GM12878 (cell line): ENCODE results near the gene DUSP18. TPM values are rescaled to one million over a fixed set of nuclear protein-coding genes. Genes with fewer than 3 reads are reported as not detected.
A peak's percentile ranks its signal among the peaks of the same experiment; 100 is the strongest.

ENCODE experiments used
- CBFB ChIP-seq: IDR thresholded peaks from 2 replicates; pipeline ENCODE4 v1.6.1; 2016; ENCODE audit warnings: antibody characterized with exemption, low read depth
- CREM ChIP-seq: IDR thresholded peaks from 2 replicates; pipeline ENCODE4 v1.6.1; 2014; ENCODE audit warnings: antibody characterized with exemption, low read depth
- IKZF2 ChIP-seq, 2 experiments: fragments of 450-650 bp; IDR thresholded peaks; 2 replicates each; pipeline ENCODE4 v1.6.1; 2017; ENCODE audit warnings: mild to moderate bottlenecking in 2 of 2, moderate library complexity in 2 of 2
- JUNB ChIP-seq: IDR thresholded peaks from 2 replicates; pipeline ENCODE4 v1.6.1; 2016; ENCODE audit warnings: antibody characterized with exemption, mild to moderate bottlenecking
- KDM1A ChIP-seq: fragments of 200-600 bp; sonication (generic); IDR thresholded peaks from 2 replicates; pipeline ENCODE4 v1.6.1; 2016; ENCODE audit warnings: borderline replicate concordance
- NFIC ChIP-seq: IDR thresholded peaks from 2 replicates; pipeline ENCODE4 v1.6.1; 2012; ENCODE audit warnings: low read depth, mild to moderate bottlenecking, inconsistent platforms, low read length, moderate library complexity
- NR2F1 ChIP-seq: fragments of 450-650 bp; conservative IDR thresholded peaks from 2 replicates; pipeline ENCODE4 v1.6.1; 2017; ENCODE audit warnings: mild to moderate bottlenecking
- PAX8 ChIP-seq: fragments of 450-650 bp; IDR thresholded peaks from 2 replicates; pipeline ENCODE4 v1.6.1; 2017; ENCODE audit warnings: mild to moderate bottlenecking, moderate library complexity
- RELA ChIP-seq: fragments of 450-650 bp; IDR thresholded peaks from 2 replicates; pipeline ENCODE4 v1.8.0; 2014; ENCODE audit warnings: borderline replicate concordance; ENCODE audit not compliant: partially characterized antibody
- RFX5 ChIP-seq: IDR thresholded peaks from 2 replicates; pipeline ENCODE4 v1.6.1; 2011; ENCODE audit warnings: low read depth, low read length, improper control_type of control experiment
- SIX5 ChIP-seq: IDR thresholded peaks from 2 replicates; pipeline ENCODE4 v1.6.1; 2011; ENCODE audit warnings: mild to moderate bottlenecking, low read depth, low read length, moderate library complexity; ENCODE audit not compliant: severe bottlenecking
- ZNF622 ChIP-seq: fragments of 450-650 bp; IDR thresholded peaks from 2 replicates; pipeline ENCODE4 v1.6.1; 2017; ENCODE audit warnings: mild to moderate bottlenecking, inconsistent platforms
- polyA plus RNA-seq, 11 experiments: library from polyadenylated mRNA; depleted of rRNA in 4 of 11; unstranded in 6 of 11; stranded (reverse) in 5 of 11; fragments of >200 nt; fragmentation: Nextera tagmentation in 4 of 11; fragmentation: Illumina TruSeq in 1 of 11; extraction: Ambion mirVana in 4 of 11; extraction: Trizol in 1 of 11; gene quantifications; 1 replicate in 1 of 11; 2 replicates in 10 of 11; pipeline versions ENCODE4 v1.2.1 to v1.2.3, GENCODE V29; 2011 to 2016; ENCODE audit warnings: inconsistent platforms in 2 of 11, missing spikeins in 2 of 11, low read depth in 1 of 11
- total RNA-seq, 4 experiments: library from RNA; depleted of rRNA in 3 of 4; stranded (reverse); fragments of >200 nt in 3 of 4; fragmentation: Illumina TruSeq in 1 of 4; extraction: Trizol in 1 of 4; gene quantifications; 2 replicates each; pipeline versions ENCODE4 v1.2.1 to v1.2.3, GENCODE V29; 2013 to 2021
- TF ChIP-seq, protein P1 (sequence below): fragments of 450-650 bp; conservative IDR thresholded peaks from 2 replicates; pipeline ENCODE4 v1.6.1; 2017; ENCODE audit warnings: mild to moderate bottlenecking, moderate library complexity
- TF ChIP-seq, protein P2 (sequence below): fragments of 450-650 bp; IDR thresholded peaks from 2 replicates; pipeline ENCODE4 v1.6.1; 2017; ENCODE audit warnings: borderline replicate concordance
- TF ChIP-seq, protein P3 (sequence below): IDR thresholded peaks from 2 replicates; pipeline ENCODE4 v1.6.1; 2012; ENCODE audit warnings: mild to moderate bottlenecking, low read depth, low read length
- TF ChIP-seq, protein P4 (sequence below): fragments of 450-650 bp; IDR thresholded peaks from 2 replicates; pipeline ENCODE4 v1.6.1; 2016; ENCODE audit warnings: mild to moderate bottlenecking, moderate library complexity, borderline replicate concordance
- TF ChIP-seq, protein P5 (sequence below): fragments of 450-650 bp; IDR thresholded peaks from 2 replicates; pipeline ENCODE4 v1.6.1; 2018; ENCODE audit warnings: mild to moderate bottlenecking, low read depth, moderate library complexity; ENCODE audit not compliant: partially characterized antibody

The DUSP18 gene
- total and polyA plus RNA-seq, 10 of the 15 experiments (the other 5 are each of a cell fraction or from before 2014, with no cell fraction given) = 1.9 to 11.9 (median 7.7) TPM

DNA sequence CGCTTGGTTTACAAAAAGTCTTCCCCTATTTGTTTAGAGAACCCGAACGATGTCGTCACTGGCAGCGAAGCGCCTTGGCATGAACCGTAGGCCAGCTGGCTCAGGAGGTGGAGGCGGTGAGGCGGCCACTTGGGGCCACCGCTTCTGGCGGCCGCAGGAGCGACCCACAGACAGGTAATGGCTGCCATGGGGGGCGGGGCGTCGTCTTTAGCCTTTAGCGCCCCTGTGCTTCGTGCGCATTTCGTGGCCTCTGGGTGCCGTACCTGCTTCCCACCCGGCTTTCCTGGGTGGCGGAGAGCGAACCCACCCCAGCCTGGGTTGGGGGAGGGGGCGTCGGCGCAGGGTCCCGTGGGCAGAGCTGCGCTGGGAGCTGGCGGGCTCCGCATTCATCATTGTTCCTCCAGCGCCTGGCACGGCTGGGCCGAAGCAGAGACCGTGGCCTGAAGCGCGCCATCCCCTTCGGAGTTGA is 26.5 kb upstream of the DUSP18 start (continued):
- TF ChIP-seq, protein P1, sequence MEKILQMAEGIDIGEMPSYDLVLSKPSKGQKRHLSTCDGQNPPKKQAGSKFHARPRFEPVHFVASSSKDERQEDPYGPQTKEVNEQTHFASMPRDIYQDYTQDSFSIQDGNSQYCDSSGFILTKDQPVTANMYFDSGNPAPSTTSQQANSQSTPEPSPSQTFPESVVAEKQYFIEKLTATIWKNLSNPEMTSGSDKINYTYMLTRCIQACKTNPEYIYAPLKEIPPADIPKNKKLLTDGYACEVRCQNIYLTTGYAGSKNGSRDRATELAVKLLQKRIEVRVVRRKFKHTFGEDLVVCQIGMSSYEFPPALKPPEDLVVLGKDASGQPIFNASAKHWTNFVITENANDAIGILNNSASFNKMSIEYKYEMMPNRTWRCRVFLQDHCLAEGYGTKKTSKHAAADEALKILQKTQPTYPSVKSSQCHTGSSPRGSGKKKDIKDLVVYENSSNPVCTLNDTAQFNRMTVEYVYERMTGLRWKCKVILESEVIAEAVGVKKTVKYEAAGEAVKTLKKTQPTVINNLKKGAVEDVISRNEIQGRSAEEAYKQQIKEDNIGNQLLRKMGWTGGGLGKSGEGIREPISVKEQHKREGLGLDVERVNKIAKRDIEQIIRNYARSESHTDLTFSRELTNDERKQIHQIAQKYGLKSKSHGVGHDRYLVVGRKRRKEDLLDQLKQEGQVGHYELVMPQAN = no peak
- no peak for TF ChIP-seq NFIC
- TF ChIP-seq, protein P2, sequence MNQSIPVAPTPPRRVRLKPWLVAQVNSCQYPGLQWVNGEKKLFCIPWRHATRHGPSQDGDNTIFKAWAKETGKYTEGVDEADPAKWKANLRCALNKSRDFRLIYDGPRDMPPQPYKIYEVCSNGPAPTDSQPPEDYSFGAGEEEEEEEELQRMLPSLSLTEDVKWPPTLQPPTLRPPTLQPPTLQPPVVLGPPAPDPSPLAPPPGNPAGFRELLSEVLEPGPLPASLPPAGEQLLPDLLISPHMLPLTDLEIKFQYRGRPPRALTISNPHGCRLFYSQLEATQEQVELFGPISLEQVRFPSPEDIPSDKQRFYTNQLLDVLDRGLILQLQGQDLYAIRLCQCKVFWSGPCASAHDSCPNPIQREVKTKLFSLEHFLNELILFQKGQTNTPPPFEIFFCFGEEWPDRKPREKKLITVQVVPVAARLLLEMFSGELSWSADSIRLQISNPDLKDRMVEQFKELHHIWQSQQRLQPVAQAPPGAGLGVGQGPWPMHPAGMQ = no peak
- TF ChIP-seq ZNF622 = no peak
- TF ChIP-seq SIX5 = no peak
- no peak for TF ChIP-seq RELA
- TF ChIP-seq NR2F1 = 0 out of 2 replicates have a peak, but pooled peaks have one; percentile 21
- TF ChIP-seq, protein P3, sequence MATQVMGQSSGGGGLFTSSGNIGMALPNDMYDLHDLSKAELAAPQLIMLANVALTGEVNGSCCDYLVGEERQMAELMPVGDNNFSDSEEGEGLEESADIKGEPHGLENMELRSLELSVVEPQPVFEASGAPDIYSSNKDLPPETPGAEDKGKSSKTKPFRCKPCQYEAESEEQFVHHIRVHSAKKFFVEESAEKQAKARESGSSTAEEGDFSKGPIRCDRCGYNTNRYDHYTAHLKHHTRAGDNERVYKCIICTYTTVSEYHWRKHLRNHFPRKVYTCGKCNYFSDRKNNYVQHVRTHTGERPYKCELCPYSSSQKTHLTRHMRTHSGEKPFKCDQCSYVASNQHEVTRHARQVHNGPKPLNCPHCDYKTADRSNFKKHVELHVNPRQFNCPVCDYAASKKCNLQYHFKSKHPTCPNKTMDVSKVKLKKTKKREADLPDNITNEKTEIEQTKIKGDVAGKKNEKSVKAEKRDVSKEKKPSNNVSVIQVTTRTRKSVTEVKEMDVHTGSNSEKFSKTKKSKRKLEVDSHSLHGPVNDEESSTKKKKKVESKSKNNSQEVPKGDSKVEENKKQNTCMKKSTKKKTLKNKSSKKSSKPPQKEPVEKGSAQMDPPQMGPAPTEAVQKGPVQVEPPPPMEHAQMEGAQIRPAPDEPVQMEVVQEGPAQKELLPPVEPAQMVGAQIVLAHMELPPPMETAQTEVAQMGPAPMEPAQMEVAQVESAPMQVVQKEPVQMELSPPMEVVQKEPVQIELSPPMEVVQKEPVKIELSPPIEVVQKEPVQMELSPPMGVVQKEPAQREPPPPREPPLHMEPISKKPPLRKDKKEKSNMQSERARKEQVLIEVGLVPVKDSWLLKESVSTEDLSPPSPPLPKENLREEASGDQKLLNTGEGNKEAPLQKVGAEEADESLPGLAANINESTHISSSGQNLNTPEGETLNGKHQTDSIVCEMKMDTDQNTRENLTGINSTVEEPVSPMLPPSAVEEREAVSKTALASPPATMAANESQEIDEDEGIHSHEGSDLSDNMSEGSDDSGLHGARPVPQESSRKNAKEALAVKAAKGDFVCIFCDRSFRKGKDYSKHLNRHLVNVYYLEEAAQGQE = no peak
- TF ChIP-seq, protein P4, sequence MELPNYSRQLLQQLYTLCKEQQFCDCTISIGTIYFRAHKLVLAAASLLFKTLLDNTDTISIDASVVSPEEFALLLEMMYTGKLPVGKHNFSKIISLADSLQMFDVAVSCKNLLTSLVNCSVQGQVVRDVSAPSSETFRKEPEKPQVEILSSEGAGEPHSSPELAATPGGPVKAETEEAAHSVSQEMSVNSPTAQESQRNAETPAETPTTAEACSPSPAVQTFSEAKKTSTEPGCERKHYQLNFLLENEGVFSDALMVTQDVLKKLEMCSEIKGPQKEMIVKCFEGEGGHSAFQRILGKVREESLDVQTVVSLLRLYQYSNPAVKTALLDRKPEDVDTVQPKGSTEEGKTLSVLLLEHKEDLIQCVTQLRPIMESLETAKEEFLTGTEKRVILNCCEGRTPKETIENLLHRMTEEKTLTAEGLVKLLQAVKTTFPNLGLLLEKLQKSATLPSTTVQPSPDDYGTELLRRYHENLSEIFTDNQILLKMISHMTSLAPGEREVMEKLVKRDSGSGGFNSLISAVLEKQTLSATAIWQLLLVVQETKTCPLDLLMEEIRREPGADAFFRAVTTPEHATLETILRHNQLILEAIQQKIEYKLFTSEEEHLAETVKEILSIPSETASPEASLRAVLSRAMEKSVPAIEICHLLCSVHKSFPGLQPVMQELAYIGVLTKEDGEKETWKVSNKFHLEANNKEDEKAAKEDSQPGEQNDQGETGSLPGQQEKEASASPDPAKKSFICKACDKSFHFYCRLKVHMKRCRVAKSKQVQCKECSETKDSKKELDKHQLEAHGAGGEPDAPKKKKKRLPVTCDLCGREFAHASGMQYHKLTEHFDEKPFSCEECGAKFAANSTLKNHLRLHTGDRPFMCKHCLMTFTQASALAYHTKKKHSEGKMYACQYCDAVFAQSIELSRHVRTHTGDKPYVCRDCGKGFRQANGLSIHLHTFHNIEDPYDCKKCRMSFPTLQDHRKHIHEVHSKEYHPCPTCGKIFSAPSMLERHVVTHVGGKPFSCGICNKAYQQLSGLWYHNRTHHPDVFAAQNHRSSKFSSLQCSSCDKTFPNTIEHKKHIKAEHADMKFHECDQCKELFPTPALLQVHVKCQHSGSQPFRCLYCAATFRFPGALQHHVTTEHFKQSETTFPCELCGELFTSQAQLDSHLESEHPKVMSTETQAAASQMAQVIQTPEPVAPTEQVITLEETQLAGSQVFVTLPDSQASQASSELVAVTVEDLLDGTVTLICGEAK = no peak
- TF ChIP-seq JUNB = no peak
- TF ChIP-seq CBFB = no peak
- no peak for TF ChIP-seq RFX5
- TF ChIP-seq, protein P5, sequence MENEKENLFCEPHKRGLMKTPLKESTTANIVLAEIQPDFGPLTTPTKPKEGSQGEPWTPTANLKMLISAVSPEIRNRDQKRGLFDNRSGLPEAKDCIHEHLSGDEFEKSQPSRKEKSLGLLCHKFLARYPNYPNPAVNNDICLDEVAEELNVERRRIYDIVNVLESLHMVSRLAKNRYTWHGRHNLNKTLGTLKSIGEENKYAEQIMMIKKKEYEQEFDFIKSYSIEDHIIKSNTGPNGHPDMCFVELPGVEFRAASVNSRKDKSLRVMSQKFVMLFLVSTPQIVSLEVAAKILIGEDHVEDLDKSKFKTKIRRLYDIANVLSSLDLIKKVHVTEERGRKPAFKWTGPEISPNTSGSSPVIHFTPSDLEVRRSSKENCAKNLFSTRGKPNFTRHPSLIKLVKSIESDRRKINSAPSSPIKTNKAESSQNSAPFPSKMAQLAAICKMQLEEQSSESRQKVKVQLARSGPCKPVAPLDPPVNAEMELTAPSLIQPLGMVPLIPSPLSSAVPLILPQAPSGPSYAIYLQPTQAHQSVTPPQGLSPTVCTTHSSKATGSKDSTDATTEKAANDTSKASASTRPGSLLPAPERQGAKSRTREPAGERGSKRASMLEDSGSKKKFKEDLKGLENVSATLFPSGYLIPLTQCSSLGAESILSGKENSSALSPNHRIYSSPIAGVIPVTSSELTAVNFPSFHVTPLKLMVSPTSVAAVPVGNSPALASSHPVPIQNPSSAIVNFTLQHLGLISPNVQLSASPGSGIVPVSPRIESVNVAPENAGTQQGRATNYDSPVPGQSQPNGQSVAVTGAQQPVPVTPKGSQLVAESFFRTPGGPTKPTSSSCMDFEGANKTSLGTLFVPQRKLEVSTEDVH = no peak
- no peak for TF ChIP-seq IKZF2 (IDR thresholded peaks at IDR 0.05)
- TF ChIP-seq PAX8 = no peak
- no peak for TF ChIP-seq KDM1A
- TF ChIP-seq CREM = no peak; the same call in 1 of the 2 replicates
